Mesothelial cell of epicardium (in vitro differentiated cells): ENCODE results near the gene ZNF701. TPM values are rescaled to one million over a fixed set of nuclear protein-coding genes. Genes with fewer than 3 reads are reported as not detected.

ENCODE experiments used
- DNase-seq, 2 experiments: peaks; one replicate each; pipeline ENCODE4 v3.0.0; 2021; ENCODE audit warnings: low spot score in 2 of 2; ENCODE audit not compliant: unreplicated experiment in 2 of 2
- H3K27ac Mint-ChIP-seq: 2 replicates; pipeline ENCODE4 v1.8.0; 2021; ENCODE audit warnings: mixed read lengths
- H3K27me3 Mint-ChIP-seq: 2 replicates; pipeline ENCODE4 v1.8.0; 2021; ENCODE audit warnings: low read depth, mixed read lengths
- H3K36me3 Mint-ChIP-seq: 2 replicates; pipeline ENCODE4 v1.8.0; 2021; ENCODE audit warnings: mixed read lengths
- H3K4me1 Mint-ChIP-seq: 2 replicates; pipeline ENCODE4 v1.8.0; 2021; ENCODE audit warnings: mixed read lengths
- H3K4me3 Mint-ChIP-seq: 2 replicates; pipeline ENCODE4 v1.8.0; 2021; ENCODE audit warnings: mild to moderate bottlenecking, moderate library complexity, mixed read lengths
- H3K9me3 Mint-ChIP-seq: 2 replicates; pipeline ENCODE4 v1.8.0; 2021; ENCODE audit warnings: mixed read lengths
- CTCF ChIP-seq: fragments of 200-600 bp; sonication (generic); IDR thresholded peaks from one replicate; pipeline ENCODE4 v1.5.0; 2021; ENCODE audit warnings: antibody characterized with exemption; ENCODE audit not compliant: unreplicated experiment
- total RNA-seq: library from RNA; stranded (reverse); gene quantifications from 3 replicates; pipeline ENCODE4 v1.2.1, GENCODE V29; 2021

The ZNF701 gene
- total RNA-seq = 26.3 TPM in 3 replicates

DNA sequence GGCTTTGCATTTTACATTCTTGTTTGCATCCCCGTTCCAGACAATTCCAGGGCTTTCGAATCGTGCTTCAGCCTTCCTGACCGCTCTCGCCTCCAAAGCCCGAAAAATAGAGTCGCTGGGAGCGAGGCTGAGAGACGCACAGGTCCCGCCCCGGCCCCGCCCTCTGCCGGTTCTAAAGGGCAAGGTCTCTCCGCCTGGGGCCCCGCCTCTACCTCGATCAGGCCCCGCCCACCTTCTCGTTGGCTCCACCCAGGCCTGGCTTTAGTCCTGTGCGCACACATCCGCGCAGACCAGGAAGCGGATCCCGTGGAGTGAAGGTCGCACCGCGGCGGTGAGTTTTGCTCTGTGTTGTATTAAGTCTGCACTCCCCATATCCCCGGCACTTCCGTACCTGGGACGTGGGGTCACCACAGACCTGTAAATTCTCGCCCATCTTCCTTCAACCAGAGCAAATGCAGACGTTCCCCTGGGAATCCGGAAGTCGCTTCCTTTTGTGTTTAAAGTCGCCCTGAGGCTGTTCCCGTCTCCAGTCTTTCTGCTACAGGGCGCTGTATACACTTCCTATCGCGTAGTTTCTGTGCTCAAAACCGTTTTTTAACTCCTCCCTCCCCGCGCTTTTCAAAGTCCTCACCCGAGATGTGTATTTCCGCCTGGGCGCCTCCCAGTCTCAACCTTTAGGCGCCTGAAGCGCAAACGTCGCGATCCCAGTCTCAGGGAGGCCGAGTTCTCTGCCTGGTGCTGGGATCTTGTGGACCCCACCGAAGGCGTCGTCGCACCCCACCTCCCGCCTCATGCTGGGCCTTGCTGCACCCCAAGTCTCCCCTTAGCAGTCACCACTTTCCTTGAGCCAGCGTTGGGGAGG is at the start of gene ZNF701:
TSS of gene ZNF701 (plus strand) at position 288 of the 862 bp plus-strand sequence. CDS start 3,861 bp downstream, outside the sequence.
- TF ChIP-seq CTCF = peak; percentile 69
- no peaks in the 10 kb centered on the region for H3K9me3 Mint-ChIP-seq

DNA sequence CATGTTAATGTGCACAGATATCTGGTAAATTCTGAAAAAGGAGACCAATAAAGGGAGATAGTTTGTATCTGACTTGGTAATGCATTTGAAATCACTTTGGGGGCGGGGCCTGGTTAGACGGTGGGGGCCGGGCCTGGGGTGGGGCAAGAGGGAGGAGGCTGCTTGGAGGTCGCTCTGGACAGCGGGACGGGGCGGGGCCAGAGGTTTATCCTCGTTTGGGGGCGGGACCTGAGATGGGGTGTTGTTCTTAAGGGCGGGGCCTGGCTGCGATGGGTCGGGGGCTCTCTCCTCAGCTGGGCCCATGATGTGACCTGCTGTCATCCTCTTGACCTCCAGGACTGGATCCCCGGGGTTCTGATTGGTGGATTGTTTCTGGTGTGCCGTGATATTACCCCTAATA is 47.5 kb upstream of the ZNF701 start:
- DNase-seq = no peak
- H3K27ac Mint-ChIP-seq = no peak overlapping the region
- peaks cover 48% of the 10 kb centered on the region for H3K4me1 Mint-ChIP-seq
- no peaks in the 10 kb centered on the region for H3K27me3 Mint-ChIP-seq
- no peak overlapping the region for H3K4me3 Mint-ChIP-seq
- no peaks in the 10 kb centered on the region for H3K36me3 Mint-ChIP-seq
- no peaks in the 10 kb centered on the region for H3K9me3 Mint-ChIP-seq
- no peak for TF ChIP-seq CTCF

More for the DNA sequence above, at the start of gene ZNF701:
- Mint-ChIP-seq H3K36me3 (peaks cover 25% of the 10 kb centered on the region), H3K4me3 (peak within 1 kb of the TSS; percentile 91), H3K4me1 (peaks cover 20% of the 10 kb centered on the region), H3K27ac (peak within 1 kb of the TSS; percentile 99), H3K27me3 (no peaks in the 10 kb centered on the region)
- peak; percentile 91 to 99 for DNase-seq

DNA sequence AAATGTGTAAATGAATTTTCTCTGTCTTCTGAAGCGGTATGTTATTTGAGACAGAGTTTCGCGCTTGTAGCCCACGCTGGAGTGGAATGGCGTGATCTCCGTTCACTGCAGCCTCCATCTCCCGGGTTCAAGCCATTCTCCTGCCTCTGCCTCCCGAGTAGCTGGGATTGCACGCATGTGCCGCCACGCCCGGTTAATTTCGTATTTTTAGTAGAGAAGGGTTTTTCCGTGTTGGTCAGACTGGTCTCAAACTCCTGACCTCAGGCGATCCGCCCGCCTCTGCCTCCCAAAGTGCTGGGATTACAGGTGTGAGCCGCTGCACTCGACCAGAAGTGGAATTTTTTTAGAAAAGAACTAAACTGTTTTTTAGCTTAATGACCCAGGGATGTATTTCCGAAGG is 46.0 kb upstream of the ZNF701 start:
- TF ChIP-seq CTCF = no peak
- H3K27me3 Mint-ChIP-seq = no peaks in the 10 kb centered on the region
- peaks cover 49% of the 10 kb centered on the region for H3K4me1 Mint-ChIP-seq
- no peaks in the 10 kb centered on the region for H3K9me3 Mint-ChIP-seq
- H3K36me3 Mint-ChIP-seq = no peaks in the 10 kb centered on the region
- DNase-seq = no peak
- H3K27ac Mint-ChIP-seq = peak overlapping the region; percentile 56
- no peak overlapping the region for H3K4me3 Mint-ChIP-seq

GRCh38 chr19:52527134-52527955 is 42.7 kb upstream of the ZNF701 start, which contains the start of gene ZNF808:
TSS of gene ZNF808 (plus strand) at chr19:52527668. CDS start at chr19:52543285, 15,617 bp downstream.
- DNase-seq = peak; percentile 87 to 90
- H3K4me1 Mint-ChIP-seq = peaks cover 23% of the 10 kb centered on the region
- peak within 1 kb of the TSS; percentile 98 for H3K4me3 Mint-ChIP-seq
- peak within 1 kb of the TSS; percentile 99 for H3K27ac Mint-ChIP-seq
- no peaks in the 10 kb centered on the region for H3K36me3 Mint-ChIP-seq
- H3K27me3 Mint-ChIP-seq = no peaks in the 10 kb centered on the region
- TF ChIP-seq CTCF = peak; percentile 55
- H3K9me3 Mint-ChIP-seq = no peaks in the 10 kb centered on the region

- Mint-ChIP-seq H3K4me1 (peaks cover 23% of the 10 kb centered on the region), H3K36me3 (no peaks in the 10 kb centered on the region), H3K4me3 (peak overlapping the region; percentile 98), H3K27ac (peak overlapping the region; percentile 99), H3K27me3 (no peaks in the 10 kb centered on the region), H3K9me3 (no peaks in the 10 kb centered on the region)
- no peak for TF ChIP-seq CTCF
- DNase-seq = no peak
Measured at GRCh38 chr19:52527956-52528351, 42.1 kb upstream of the ZNF701 start.
